VCaP (cell line): ENCODE measurements around the gene ZNRD2.

Experiments
- H3K27ac ChIP-seq: fragments of 450-650 bp; 2 replicates; pipeline ENCODE4 v1.5.1; 2017
- CTCF ChIP-seq: fragments of 450-650 bp; conservative IDR thresholded peaks from 2 replicates; pipeline ENCODE4 v1.5.1; 2017; ENCODE audit warnings: mild to moderate bottlenecking, moderate library complexity

ZNRD2 gene

DNA sequence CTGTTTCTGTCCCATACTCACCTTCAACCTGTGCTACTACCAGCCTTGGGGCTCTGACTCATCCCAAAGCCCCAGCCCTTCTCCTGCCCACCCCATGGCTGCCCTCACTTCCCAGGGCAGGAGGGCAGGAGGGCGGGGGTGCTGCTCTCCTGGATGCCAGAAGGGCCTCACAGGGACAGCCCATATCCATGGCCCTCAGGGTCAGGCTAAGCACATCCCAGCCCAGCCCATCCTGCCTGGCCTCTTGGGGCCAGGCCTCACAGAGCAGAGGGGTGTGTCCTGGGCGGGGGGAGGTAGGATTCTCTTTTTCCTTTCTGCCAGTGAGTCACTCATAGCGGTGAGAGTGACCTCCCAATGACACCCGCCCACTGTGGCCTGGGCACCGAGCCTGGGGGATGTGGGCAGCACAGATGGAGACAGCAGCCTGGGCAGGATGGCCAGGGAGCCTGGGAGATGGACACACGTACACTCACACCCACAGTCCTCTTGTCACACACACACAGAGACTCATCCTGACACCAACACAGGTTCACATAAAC is 14.5 kb upstream of the ZNRD2 start:
- peak overlapping the region; percentile 98 for H3K27ac ChIP-seq
- no peak for TF ChIP-seq CTCF

- H3K27ac ChIP-seq: peak overlapping the region; percentile 98
- TF ChIP-seq CTCF: no peak
Measured at GRCh38 chr11:65556470-65557279, 13.6 kb upstream of the ZNRD2 start.

DNA sequence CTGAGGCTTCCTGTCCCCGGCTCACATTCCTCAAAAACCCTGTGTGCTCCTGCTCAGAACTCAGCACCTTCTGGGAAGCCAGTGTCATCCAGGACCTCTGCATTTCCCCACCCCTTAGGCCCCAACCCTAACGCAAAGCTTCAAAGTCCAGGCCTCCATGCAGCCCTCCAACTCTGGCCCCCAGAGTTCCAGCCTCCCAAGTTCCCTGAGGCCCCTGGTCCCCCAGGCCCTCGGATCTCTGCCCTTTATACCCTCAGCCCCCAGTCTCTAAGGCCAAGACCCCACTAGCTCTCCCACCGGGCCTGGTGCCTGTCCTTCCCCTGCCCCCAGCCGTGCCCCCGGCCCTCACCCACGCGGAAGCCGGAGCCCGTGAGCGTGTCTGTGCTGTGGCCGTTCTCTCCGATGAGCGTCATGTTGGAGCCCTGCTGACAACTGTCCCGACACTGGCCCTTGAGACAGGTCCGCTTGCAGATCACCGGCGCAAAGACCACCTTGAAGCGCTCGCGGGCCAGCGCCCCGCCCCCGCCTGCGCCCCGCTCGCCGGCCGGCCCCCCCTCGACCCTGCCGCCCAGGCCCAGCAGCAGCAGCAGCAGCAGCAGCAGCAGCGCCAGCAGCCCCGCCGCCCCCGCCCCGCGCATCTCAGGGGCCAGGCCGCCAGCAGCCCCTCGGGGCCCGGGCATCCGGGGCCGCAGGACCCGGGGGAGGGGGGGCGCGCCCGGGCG is 12.8 kb upstream of the ZNRD2 start:
- TF ChIP-seq CTCF: no peak
- H3K27ac ChIP-seq: peak overlapping the region; percentile 98

GRCh38 chr11:65558002-65558929 is 12.0 kb upstream of the ZNRD2 start, which contains the start of gene LTBP3:
TSS of gene LTBP3 (minus strand) at chr11:65558359. CDS start at chr11:65557959, 400 bp downstream.
- peak within 1 kb of the TSS; percentile 98 for H3K27ac ChIP-seq

GRCh38 chr11:65558930-65559509 is 11.3 kb upstream of the ZNRD2 start:
- no peak for TF ChIP-seq CTCF
- peak overlapping the region; percentile 98 for H3K27ac ChIP-seq

More at GRCh38 chr11:65558002-65558929, 12.0 kb upstream of the ZNRD2 start, which contains the start of gene LTBP3:
- peak; percentile 37 for TF ChIP-seq CTCF

- peak overlapping the region; percentile 98 for H3K27ac ChIP-seq
- TF ChIP-seq CTCF: no peak
Measured at GRCh38 chr11:65559535-65559934, 10.7 kb upstream of the ZNRD2 start.
